ENCODE data around the gene SERPINA5. TPM values are rescaled to one million over a fixed set of nuclear protein-coding genes. Genes with fewer than 3 reads are reported as not detected.

SERPINA5 gene
- total and polyA plus RNA-seq, 2 of the 13 experiments (the other 11 are each of a cell fraction or from before 2014, with no cell fraction given), result 449 to 498 TPM

DNA sequence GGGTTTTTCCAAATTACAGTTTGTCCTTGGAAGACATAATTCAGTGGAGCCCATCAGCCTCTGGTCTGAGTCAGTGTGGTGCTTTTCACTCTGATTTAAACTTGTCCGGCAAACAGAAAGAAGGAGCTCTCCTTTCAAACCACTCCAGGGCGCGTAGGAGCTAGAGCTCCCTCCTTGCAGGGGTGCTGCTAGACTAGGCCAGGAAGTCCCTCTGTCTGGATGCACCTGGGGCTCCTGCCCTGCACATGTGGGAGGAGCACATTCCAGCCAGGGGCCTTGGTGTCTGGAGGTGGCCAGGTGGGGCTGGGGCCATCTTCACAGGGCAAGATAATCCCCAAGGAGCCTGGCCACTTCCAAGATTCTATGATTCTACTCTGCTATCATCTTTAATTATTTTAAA lies 34.0 kb downstream of the SERPINA5 start (continued):
- TF ChIP-seq, protein P1, sequence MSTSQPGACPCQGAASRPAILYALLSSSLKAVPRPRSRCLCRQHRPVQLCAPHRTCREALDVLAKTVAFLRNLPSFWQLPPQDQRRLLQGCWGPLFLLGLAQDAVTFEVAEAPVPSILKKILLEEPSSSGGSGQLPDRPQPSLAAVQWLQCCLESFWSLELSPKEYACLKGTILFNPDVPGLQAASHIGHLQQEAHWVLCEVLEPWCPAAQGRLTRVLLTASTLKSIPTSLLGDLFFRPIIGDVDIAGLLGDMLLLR (CRISPR knock-in tag; IDR thresholded peaks at IDR 0.05), result no peak
- TF ChIP-seq, protein P2, sequence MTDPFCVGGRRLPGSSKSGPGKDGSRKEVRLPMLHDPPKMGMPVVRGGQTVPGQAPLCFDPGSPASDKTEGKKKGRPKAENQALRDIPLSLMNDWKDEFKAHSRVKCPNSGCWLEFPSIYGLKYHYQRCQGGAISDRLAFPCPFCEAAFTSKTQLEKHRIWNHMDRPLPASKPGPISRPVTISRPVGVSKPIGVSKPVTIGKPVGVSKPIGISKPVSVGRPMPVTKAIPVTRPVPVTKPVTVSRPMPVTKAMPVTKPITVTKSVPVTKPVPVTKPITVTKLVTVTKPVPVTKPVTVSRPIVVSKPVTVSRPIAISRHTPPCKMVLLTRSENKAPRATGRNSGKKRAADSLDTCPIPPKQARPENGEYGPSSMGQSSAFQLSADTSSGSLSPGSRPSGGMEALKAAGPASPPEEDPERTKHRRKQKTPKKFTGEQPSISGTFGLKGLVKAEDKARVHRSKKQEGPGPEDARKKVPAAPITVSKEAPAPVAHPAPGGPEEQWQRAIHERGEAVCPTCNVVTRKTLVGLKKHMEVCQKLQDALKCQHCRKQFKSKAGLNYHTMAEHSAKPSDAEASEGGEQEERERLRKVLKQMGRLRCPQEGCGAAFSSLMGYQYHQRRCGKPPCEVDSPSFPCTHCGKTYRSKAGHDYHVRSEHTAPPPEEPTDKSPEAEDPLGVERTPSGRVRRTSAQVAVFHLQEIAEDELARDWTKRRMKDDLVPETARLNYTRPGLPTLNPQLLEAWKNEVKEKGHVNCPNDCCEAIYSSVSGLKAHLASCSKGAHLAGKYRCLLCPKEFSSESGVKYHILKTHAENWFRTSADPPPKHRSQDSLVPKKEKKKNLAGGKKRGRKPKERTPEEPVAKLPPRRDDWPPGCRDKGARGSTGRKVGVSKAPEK (CRISPR knock-in tag; IDR thresholded peaks at IDR 0.05; ENCODE audit: borderline replicate concordance), result no peak
- TF ChIP-seq ZNF839 (CRISPR knock-in tag; IDR thresholded peaks at IDR 0.05; ENCODE audit: borderline replicate concordance), result no peak
- TF ChIP-seq SNRNP70 (IDR thresholded peaks at IDR 0.05; ENCODE audit: low read depth, low read length), result no peak
- TF ChIP-seq ZNF775 (CRISPR knock-in tag; IDR thresholded peaks at IDR 0.05; ENCODE audit: borderline replicate concordance), result no peak
- no peak for TF ChIP-seq ZNF205 (CRISPR knock-in tag; IDR thresholded peaks at IDR 0.05)
- TF ChIP-seq MAFK (conservative IDR thresholded peaks at IDR 0.05 in 1 of 2, IDR thresholded peaks at IDR 0.05 in 1 of 2; ENCODE audit: low read length in 2 of 2), result no peak
- TF ChIP-seq ZNF335 (CRISPR knock-in tag; IDR thresholded peaks at IDR 0.05), result no peak
- peak; percentile 11 for TF ChIP-seq PCBP2 (optimal IDR thresholded peaks at IDR 0.05; ENCODE audit: low read depth, low read length, poor library complexity, severe bottlenecking)
- TF ChIP-seq, protein P3, sequence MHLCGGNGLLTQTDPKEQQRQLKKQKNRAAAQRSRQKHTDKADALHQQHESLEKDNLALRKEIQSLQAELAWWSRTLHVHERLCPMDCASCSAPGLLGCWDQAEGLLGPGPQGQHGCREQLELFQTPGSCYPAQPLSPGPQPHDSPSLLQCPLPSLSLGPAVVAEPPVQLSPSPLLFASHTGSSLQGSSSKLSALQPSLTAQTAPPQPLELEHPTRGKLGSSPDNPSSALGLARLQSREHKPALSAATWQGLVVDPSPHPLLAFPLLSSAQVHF (CRISPR knock-in tag; IDR thresholded peaks at IDR 0.05), result no peak
- TF ChIP-seq ZSCAN25 (CRISPR knock-in tag; IDR thresholded peaks at IDR 0.05), result 0 out of 2 replicates have a peak, but pooled peaks have one; percentile 44
- no peak for TF ChIP-seq SP5 (CRISPR knock-in tag; IDR thresholded peaks at IDR 0.05; ENCODE audit: borderline replicate concordance, low read depth)
- 0 out of 2 replicates have a peak, but pooled peaks have one; percentile 2 for TF ChIP-seq FOSL2 (CRISPR knock-in tag; IDR thresholded peaks at IDR 0.05)
- no peak for TF ChIP-seq HNRNPH1 (optimal IDR thresholded peaks at IDR 0.05; ENCODE audit: low read depth, low read length)
- TF ChIP-seq ZNF441 (CRISPR knock-in tag; IDR thresholded peaks at IDR 0.05; ENCODE audit: borderline replicate concordance), result no peak
- TF ChIP-seq TGIF2 (CRISPR knock-in tag; IDR thresholded peaks at IDR 0.05), result no peak
- TF ChIP-seq NFRKB (IDR thresholded peaks at IDR 0.05), result no peak
- TF ChIP-seq, protein P4, sequence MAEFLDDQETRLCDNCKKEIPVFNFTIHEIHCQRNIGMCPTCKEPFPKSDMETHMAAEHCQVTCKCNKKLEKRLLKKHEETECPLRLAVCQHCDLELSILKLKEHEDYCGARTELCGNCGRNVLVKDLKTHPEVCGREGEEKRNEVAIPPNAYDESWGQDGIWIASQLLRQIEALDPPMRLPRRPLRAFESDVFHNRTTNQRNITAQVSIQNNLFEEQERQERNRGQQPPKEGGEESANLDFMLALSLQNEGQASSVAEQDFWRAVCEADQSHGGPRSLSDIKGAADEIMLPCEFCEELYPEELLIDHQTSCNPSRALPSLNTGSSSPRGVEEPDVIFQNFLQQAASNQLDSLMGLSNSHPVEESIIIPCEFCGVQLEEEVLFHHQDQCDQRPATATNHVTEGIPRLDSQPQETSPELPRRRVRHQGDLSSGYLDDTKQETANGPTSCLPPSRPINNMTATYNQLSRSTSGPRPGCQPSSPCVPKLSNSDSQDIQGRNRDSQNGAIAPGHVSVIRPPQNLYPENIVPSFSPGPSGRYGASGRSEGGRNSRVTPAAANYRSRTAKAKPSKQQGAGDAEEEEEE (CRISPR knock-in tag; IDR thresholded peaks at IDR 0.05; ENCODE audit: borderline replicate concordance), result no peak
- no peak for TF ChIP-seq FOXJ3 (CRISPR knock-in tag; IDR thresholded peaks at IDR 0.05; ENCODE audit: borderline replicate concordance)
- TF ChIP-seq, protein P5, sequence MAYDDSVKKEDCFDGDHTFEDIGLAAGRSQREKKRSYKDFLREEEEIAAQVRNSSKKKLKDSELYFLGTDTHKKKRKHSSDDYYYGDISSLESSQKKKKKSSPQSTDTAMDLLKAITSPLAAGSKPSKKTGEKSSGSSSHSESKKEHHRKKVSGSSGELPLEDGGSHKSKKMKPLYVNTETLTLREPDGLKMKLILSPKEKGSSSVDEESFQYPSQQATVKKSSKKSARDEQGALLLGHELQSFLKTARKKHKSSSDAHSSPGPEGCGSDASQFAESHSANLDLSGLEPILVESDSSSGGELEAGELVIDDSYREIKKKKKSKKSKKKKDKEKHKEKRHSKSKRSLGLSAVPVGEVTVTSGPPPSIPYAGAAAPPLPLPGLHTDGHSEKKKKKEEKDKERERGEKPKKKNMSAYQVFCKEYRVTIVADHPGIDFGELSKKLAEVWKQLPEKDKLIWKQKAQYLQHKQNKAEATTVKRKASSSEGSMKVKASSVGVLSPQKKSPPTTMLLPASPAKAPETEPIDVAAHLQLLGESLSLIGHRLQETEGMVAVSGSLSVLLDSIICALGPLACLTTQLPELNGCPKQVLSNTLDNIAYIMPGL (CRISPR knock-in tag; IDR thresholded peaks at IDR 0.05; ENCODE audit: borderline replicate concordance in 1 of 2, low read depth in 1 of 2), result no peak
